Urinary bladder (tissue), 4 donors: ENCODE measurements around the gene MAGEA2B. TPM values are rescaled to one million over a fixed set of nuclear protein-coding genes. Genes with fewer than 3 reads are reported as not detected.
"Not testable (repeated sequence)": the region's sequence is repeated elsewhere in the genome, so short reads cannot be mapped to it uniquely, and the experiment has no call there.

Experiments used
- DNase-seq: peaks from one replicate; pipeline ENCODE4 v3.0.0-alpha.2; 2015; ENCODE audit errors: extremely low spot score
- H3K27ac ChIP-seq: one replicate; pipeline ENCODE4 v1.5.1; 2013; ENCODE audit warnings: low read depth, mild to moderate bottlenecking, moderate library complexity
- H3K36me3 ChIP-seq: one replicate; pipeline ENCODE4 v1.6.1; 2013; ENCODE audit warnings: mild to moderate bottlenecking, moderate library complexity; ENCODE audit not compliant: insufficient read depth
- H3K4me1 ChIP-seq: one replicate; pipeline ENCODE4 v1.6.1; 2013; ENCODE audit warnings: mild to moderate bottlenecking, moderate library complexity; ENCODE audit not compliant: insufficient read depth
- H3K4me3 ChIP-seq: one replicate; pipeline ENCODE4 v1.5.1; 2013; ENCODE audit warnings: low read depth, low read length
- WGBS: extraction: QIAGEN DNeasy Blood & Tissue Kit; methylation state at CpG from one replicate; pipeline ENCODE4 v1.1.7; 2013; 5-methylcytosine and 5-hydroxymethylcytosine counted together
- polyA plus RNA-seq: library from polyadenylated mRNA; stranded (reverse); fragments of 200-250 nt; gene quantifications from one replicate; pipeline ENCODE4 v1.2.3, GENCODE V29; 2013
- total RNA-seq: library from RNA; depleted of rRNA; stranded (reverse); fragments of >200 nt; gene quantifications from one replicate; pipeline ENCODE4 v1.2.3, GENCODE V29; 2014
- donor health status: healthy with polysubstance abuse.
- donor health status: healthy.

MAGEA2B gene
- total and polyA plus RNA-seq, 2 donors = not detected

GRCh38 chrX:152735101-152735500 lies 20.7 kb downstream of the MAGEA2B start:
- no peak overlapping the region for H3K4me3 ChIP-seq
- DNase-seq = no peak
- no peaks in the 10 kb centered on the region for H3K4me1 ChIP-seq
- H3K27ac ChIP-seq = no peak overlapping the region
- 83% methylated on average over 2 of the region's 2 CpGs for WGBS
- H3K36me3 ChIP-seq = no peaks in the 10 kb centered on the region

GRCh38 chrX:152735860-152736511 lies 21.6 kb downstream of the MAGEA2B start:
- H3K4me3 ChIP-seq = no peak overlapping the region
- no peak for DNase-seq
- H3K4me1 ChIP-seq = no peaks in the 10 kb centered on the region
- no peaks in the 10 kb centered on the region for H3K36me3 ChIP-seq
- no peak overlapping the region for H3K27ac ChIP-seq
- WGBS = 93% methylated on average over 12 of the region's 12 CpGs

- H3K4me3 ChIP-seq, DNase-seq, H3K36me3 ChIP-seq, H3K4me1 ChIP-seq, H3K27ac ChIP-seq: not testable (repeated sequence)
- 86% methylated on average over 12 of the region's 12 CpGs for WGBS
Measured at GRCh38 chrX:152736528-152736927, 22.1 kb downstream of the MAGEA2B start.

GRCh38 chrX:152738560-152738959 lies 24.1 kb downstream of the MAGEA2B start:
- no peak overlapping the region for H3K4me3 ChIP-seq
- no peaks in the 10 kb centered on the region for H3K4me1 ChIP-seq
- no peaks in the 10 kb centered on the region for H3K36me3 ChIP-seq
- no peak overlapping the region for H3K27ac ChIP-seq
- 88% methylated on average over 5 of the region's 5 CpGs for WGBS
- no peak for DNase-seq

- DNase-seq = not testable (repeated sequence)
- WGBS = no CpG with 5 or more reads among the region's 35 CpGs
Measured at GRCh38 chrX:152753686-152754650, 39.5 kb downstream of the MAGEA2B start, which contains the start of gene MAGEA2. TSS of gene MAGEA2 (minus strand) at chrX:152753842. CDS start at chrX:152751363, 2,479 bp downstream.

GRCh38 chrX:152754871-152755270 lies 40.4 kb downstream of the MAGEA2B start:
- H3K27ac ChIP-seq, H3K4me3 ChIP-seq, H3K36me3 ChIP-seq, H3K4me1 ChIP-seq, DNase-seq: not testable (repeated sequence)
- WGBS = no CpG with 5 or more reads among the region's 5 CpGs

More at GRCh38 chrX:152753686-152754650, 39.5 kb downstream of the MAGEA2B start, which contains the start of gene MAGEA2:
- not testable (repeated sequence) for H3K27ac ChIP-seq, H3K36me3 ChIP-seq, H3K4me3 ChIP-seq, H3K4me1 ChIP-seq

GRCh38 chrX:152758918-152759317 lies 44.5 kb downstream of the MAGEA2B start, which contains the start of gene CSAG3:
TSS of gene CSAG3 (plus strand) at chrX:152759218.
- not testable (repeated sequence) for H3K4me1 ChIP-seq, H3K36me3 ChIP-seq, H3K4me3 ChIP-seq, H3K27ac ChIP-seq, DNase-seq
- no CpG with 5 or more reads among the region's 2 CpGs for WGBS

GRCh38 chrX:152759544-152759943 lies 45.1 kb downstream of the MAGEA2B start:
- not testable (repeated sequence) for H3K4me3 ChIP-seq, H3K36me3 ChIP-seq, H3K27ac ChIP-seq, H3K4me1 ChIP-seq, DNase-seq
- 80% methylated on average over 3 of the region's 7 CpGs for WGBS

GRCh38 chrX:152761582-152761981 lies 47.2 kb downstream of the MAGEA2B start:
- H3K27ac ChIP-seq, H3K4me3 ChIP-seq, H3K36me3 ChIP-seq, H3K4me1 ChIP-seq, DNase-seq: not testable (repeated sequence)
- 91% methylated on average over 4 of the region's 7 CpGs for WGBS

- not testable (repeated sequence) for H3K4me3 ChIP-seq, DNase-seq, H3K36me3 ChIP-seq, H3K27ac ChIP-seq, H3K4me1 ChIP-seq
- 82% methylated on average over 9 of the region's 9 CpGs for WGBS
Measured at GRCh38 chrX:152766562-152766961, 52.1 kb downstream of the MAGEA2B start.

Other genes starting within 250 kb of the MAGEA2B start
- gene GABRQ, start 76.7 kb upstream of the MAGEA2B start, total RNA-seq = 1.5 TPM
- 0.08 TPM for gene GABRQ, start 76.7 kb upstream of the MAGEA2B start, polyA plus RNA-seq
- gene MAGEA3, start 15.8 kb upstream of the MAGEA2B start, total RNA-seq = not detected
- not detected for gene MAGEA3, start 15.8 kb upstream of the MAGEA2B start, polyA plus RNA-seq
- not detected for gene CSAG2, start 5.4 kb upstream of the MAGEA2B start, total RNA-seq
- gene CSAG2, start 5.4 kb upstream of the MAGEA2B start, polyA plus RNA-seq = not detected
- gene CSAG1, start 19.1 kb downstream of the MAGEA2B start, total RNA-seq = not detected
- gene CSAG1, start 19.1 kb downstream of the MAGEA2B start, polyA plus RNA-seq = not detected
- not detected for gene MAGEA12, start 19.1 kb downstream of the MAGEA2B start, total RNA-seq
- gene MAGEA12, start 19.1 kb downstream of the MAGEA2B start, polyA plus RNA-seq = not detected
- gene MAGEA2, start 39.2 kb downstream of the MAGEA2B start, total RNA-seq = not detected
- not detected for gene MAGEA2, start 39.2 kb downstream of the MAGEA2B start, polyA plus RNA-seq
- gene CSAG3, start 44.6 kb downstream of the MAGEA2B start, total RNA-seq = not detected
- not detected for gene CSAG3, start 44.6 kb downstream of the MAGEA2B start, polyA plus RNA-seq
- gene MAGEA6, start 55.1 kb downstream of the MAGEA2B start, total RNA-seq = not detected
- not detected for gene MAGEA6, start 55.1 kb downstream of the MAGEA2B start, polyA plus RNA-seq
- gene CETN2, start 116.1 kb downstream of the MAGEA2B start, total RNA-seq = 38.3 TPM
- 44.1 TPM for gene CETN2, start 116.1 kb downstream of the MAGEA2B start, polyA plus RNA-seq
- gene NSDHL, start 116.4 kb downstream of the MAGEA2B start, total RNA-seq = 6.2 TPM
- 15.5 TPM for gene NSDHL, start 116.4 kb downstream of the MAGEA2B start, polyA plus RNA-seq
- gene ZNF185, start 183.4 kb downstream of the MAGEA2B start, total RNA-seq = 9.7 TPM
- gene ZNF185, start 183.4 kb downstream of the MAGEA2B start, polyA plus RNA-seq = 5.3 TPM